ENCODE results near the gene CBFA2T2. TPM values are rescaled to one million over a fixed set of nuclear protein-coding genes. Genes with fewer than 3 reads are reported as not detected.

The CBFA2T2 gene
- total and polyA plus RNA-seq, 10 of the 15 experiments (the other 5 are each of a cell fraction or from before 2014, with no cell fraction given), result 0.61 to 8.6 (median 5.5) TPM

GRCh38 chr20:33490934-33491656 is 1.2 kb downstream of the CBFA2T2 start:
- Histone ChIP-seq H3K79me2 (ENCODE audit: control insufficient read depth, insufficient read depth, low read length) (peaks cover 10% of the 10 kb centered on the region), H4K20me1 (ENCODE audit: control insufficient read depth, insufficient read depth) (no peaks in the 10 kb centered on the region), H3K9me3 (replicated peaks; ENCODE audit: control insufficient read depth, insufficient read depth, low read length) (no peaks in the 10 kb centered on the region), H3K4me1 (ENCODE audit: control insufficient read depth, insufficient read depth, low read length) (no peaks in the 10 kb centered on the region), H3K9ac (ENCODE audit: control insufficient read depth, insufficient read depth, low read length) (peak overlapping the region; percentile 71), H3K4me2 (ENCODE audit: control insufficient read depth, insufficient read depth) (peak overlapping the region; percentile 91), H3K27ac (ENCODE audit: control insufficient read depth, insufficient read depth) (peak overlapping the region; percentile 55; the same call in 1 of the 2 replicates), H3K27me3 (replicated peaks in 1 of 2; ENCODE audit: control insufficient read depth in 2 of 2, insufficient read depth in 2 of 2, low read length in 1 of 2) (no peaks in the 10 kb centered on the region), H3K4me3 (peak overlapping the region; percentile 96), H3K36me3 (ENCODE audit: control insufficient read depth in 2 of 2, insufficient read depth in 2 of 2, low read length in 1 of 2) (no peaks in the 10 kb centered on the region), H2AFZ (ENCODE audit: control insufficient read depth, low read depth, low read length) (no peak overlapping the region)
- ChIA-PET SMC1A (ENCODE audit: uncharacterized antibody, unreplicated experiment) (interaction anchor here (0.6 to 1.5 kb wide), 4 partner anchors 61 to 177 kb away, joined by 3 to 6 read pairs (median 4); no protein-coding TSS in a partner anchor), POLR2A (interaction anchor here (1.0 to 2.4 kb wide), 9 partner anchors 10 to 622 kb away, joined by 3 to 20 read pairs (median 5); partner anchors contain the start of genes ACTL10 and CDK5RAP1), RAD21 (ENCODE audit: unreplicated experiment) (interaction anchor here (1.1 to 2.5 kb wide), 4 partner anchors 48 to 176 kb away, joined by 3 to 21 read pairs (median 8); partner anchors contain the start of genes ACTL10 and SNTA1), CTCF (interaction anchor here (0.6 to 2.9 kb wide), 4 partner anchors 10 to 176 kb away, joined by 3 to 17 read pairs (median 6); partner anchors contain the start of gene ACTL10)
- ATAC-seq (no peak), DNase-seq (ENCODE audit: low read depth, low spot score) (no peak), FAIRE-seq (no peak)
- in situ Hi-C loops (cut with MboI) (no loop called here), intact Hi-C loops (cut with micrococcal nuclease; ENCODE audit: unreplicated experiment) (no loop called here)
- TSS peak; percentile 73 for BruUV-seq (replicated peaks)
- 69% methylated on average over 8 of the region's 8 CpGs for WGBS (ENCODE audit: insufficient coverage, insufficient replicate concordance, low lambda C conversion rate, missing lambda C conversion rate)
- TF ChIP-seq E2F8 (IDR thresholded peaks at IDR 0.05; ENCODE audit: low read depth, partially characterized antibody) (no peak), MXI1 (IDR thresholded peaks at IDR 0.05; ENCODE audit: low read depth, low read length) (no peak), SREBF1 (IDR thresholded peaks at IDR 0.05; ENCODE audit: low read length) (no peak), BHLHE40 (IDR thresholded peaks at IDR 0.05; ENCODE audit: borderline replicate concordance in 1 of 2, low read depth in 2 of 2, low read length in 1 of 2) (no peak)
- TF ChIP-seq, protein P1, sequence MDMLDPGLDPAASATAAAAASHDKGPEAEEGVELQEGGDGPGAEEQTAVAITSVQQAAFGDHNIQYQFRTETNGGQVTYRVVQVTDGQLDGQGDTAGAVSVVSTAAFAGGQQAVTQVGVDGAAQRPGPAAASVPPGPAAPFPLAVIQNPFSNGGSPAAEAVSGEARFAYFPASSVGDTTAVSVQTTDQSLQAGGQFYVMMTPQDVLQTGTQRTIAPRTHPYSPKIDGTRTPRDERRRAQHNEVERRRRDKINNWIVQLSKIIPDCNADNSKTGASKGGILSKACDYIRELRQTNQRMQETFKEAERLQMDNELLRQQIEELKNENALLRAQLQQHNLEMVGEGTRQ (IDR thresholded peaks at IDR 0.05; ENCODE audit: borderline replicate concordance, low read depth, low read length), result no peak
